CD4-positive, alpha-beta memory T cell (primary cell): ENCODE measurements around the gene SYT1. TPM values are rescaled to one million over a fixed set of nuclear protein-coding genes. Genes with fewer than 3 reads are reported as not detected.
"Not testable (repeated sequence)": the region's sequence is repeated elsewhere in the genome, so short reads cannot be mapped to it uniquely, and the experiment has no call there.

Experiments used
- CTCF ChIA-PET: fragments of 350-600 bp; sonication (Branson Sonifier 250); formaldehyde crosslinking; loops from one replicate; lab custom pipeline; 2021; ENCODE audit warnings: inconsistent platforms; ENCODE audit not compliant: partially characterized antibody; lab: Charles Lee
- POLR2A ChIA-PET: fragments of 350-600 bp; sonication (Branson Sonifier 250); formaldehyde crosslinking; loops from one replicate; lab custom pipeline; 2021; ENCODE audit not compliant: partially characterized antibody; lab: Charles Lee
- DNase-seq, 5 donors: peaks; one replicate each; pipeline versions ENCODE4 v3.0.0 to v3.0.0-alpha.2; 2020 to 2022; ENCODE audit warnings: mixed read lengths in 1 of 5
- H3K27ac ChIP-seq: one replicate; pipeline ENCODE4 v1.7.0; 2013; ENCODE audit warnings: low read depth, low read length
- H3K27me3 ChIP-seq: 2 replicates; pipeline ENCODE4 v1.7.0; 2013; ENCODE audit warnings: mild to moderate bottlenecking, low read length, moderate library complexity; ENCODE audit not compliant: insufficient read depth
- H3K36me3 ChIP-seq: 2 replicates; pipeline ENCODE4 v1.7.0; 2013; ENCODE audit warnings: mild to moderate bottlenecking, low read length, moderate library complexity; ENCODE audit not compliant: insufficient read depth
- H3K4me1 ChIP-seq: 2 replicates; pipeline ENCODE4 v1.7.0; 2013; ENCODE audit warnings: mild to moderate bottlenecking, low read length, moderate library complexity; ENCODE audit not compliant: insufficient read depth
- H3K4me3 ChIP-seq, 2 donors: one replicate each; pipeline ENCODE4 v1.7.0; 2013; ENCODE audit warnings: low read length in 2 of 2, mild to moderate bottlenecking in 1 of 2
- H3K9me3 ChIP-seq, 2 donors: one replicate each; pipeline ENCODE4 v1.7.0; 2013; ENCODE audit warnings: low read length in 2 of 2, control low read depth in 1 of 2; ENCODE audit not compliant: control insufficient read depth in 1 of 2
- H3K27ac Mint-ChIP-seq, 7 donors: one replicate each; pipeline ENCODE4 v1.8.0; 2020 to 2021; ENCODE audit warnings: mixed read lengths in 7 of 7, mild to moderate bottlenecking in 6 of 7, inconsistent platforms in 3 of 7, moderate library complexity in 3 of 7
- H3K27me3 Mint-ChIP-seq, 2 donors: one replicate each; pipeline ENCODE4 v1.8.0; 2020 to 2021; ENCODE audit warnings: mixed read lengths in 2 of 2
- H3K36me3 Mint-ChIP-seq, 2 donors: one replicate each; pipeline ENCODE4 v1.8.0; 2020 to 2021; ENCODE audit warnings: mixed read lengths in 2 of 2, inconsistent platforms in 1 of 2, mild to moderate bottlenecking in 1 of 2
- H3K4me1 Mint-ChIP-seq, 4 donors: one replicate each; pipeline ENCODE4 v1.8.0; 2020 to 2021; ENCODE audit warnings: mixed read lengths in 4 of 4, mild to moderate bottlenecking in 1 of 4
- H3K4me3 Mint-ChIP-seq, 8 donors: one replicate each; pipeline ENCODE4 v1.8.0; 2020 to 2021; ENCODE audit warnings: mixed read lengths in 8 of 8, mild to moderate bottlenecking in 7 of 8, moderate library complexity in 6 of 8, inconsistent platforms in 3 of 8
- H3K9me3 Mint-ChIP-seq, 8 donors: one replicate each; pipeline ENCODE4 v1.8.0; 2020 to 2021; ENCODE audit warnings: mixed read lengths in 8 of 8, mild to moderate bottlenecking in 5 of 8, inconsistent platforms in 3 of 8, moderate library complexity in 1 of 8
- intact Hi-C: fragments of 100-400 bp; cut with micrococcal nuclease; formaldehyde crosslinking; loops from one replicate; pipeline ENCODE4 v1.15.1; 2023
- polyA plus RNA-seq, 2 donors: library from polyadenylated mRNA; unstranded; fragments of 300-500 nt; fragmentation: Illumina TruSeq; gene quantifications; one replicate each; pipeline ENCODE4 v1.2.3, GENCODE V29; 2021
- total RNA-seq, 2 experiments: library from RNA; stranded (reverse); gene quantifications; one replicate each; pipeline ENCODE4 v1.2.3, GENCODE V29; 2021

SYT1 gene
- total and polyA plus RNA-seq, 4 experiments from 2014 or later, result not detected

GRCh38 chr12:79023784-79024183 lies 159.2 kb downstream of the SYT1 start:
- Histone ChIP-seq H3K4me3 (no peak overlapping the region), H3K27ac (no peak overlapping the region), H3K4me1 (no peaks in the 10 kb centered on the region), H3K36me3 (no peaks in the 10 kb centered on the region), H3K9me3 (no peaks in the 10 kb centered on the region), H3K27me3 (no peaks in the 10 kb centered on the region)
- no peak overlapping the region for H3K4me3 Mint-ChIP-seq
- no peaks in the 10 kb centered on the region for H3K27me3 Mint-ChIP-seq
- H3K27ac Mint-ChIP-seq, result no peak overlapping the region
- H3K36me3 Mint-ChIP-seq, result no peaks in the 10 kb centered on the region
- H3K4me1 Mint-ChIP-seq, result no peaks in the 10 kb centered on the region
- CTCF ChIA-PET, result no interaction called here
- DNase-seq, result no peak
- POLR2A ChIA-PET, result no interaction called here
- H3K9me3 Mint-ChIP-seq, result peaks cover 0 to 9% (median 4%) of the 10 kb centered on the region in 8 donors
- intact Hi-C loops, result no loop called here

- H3K27ac Mint-ChIP-seq, result no peak overlapping the region
- Histone ChIP-seq H3K9me3 (no peaks in the 10 kb centered on the region), H3K27ac (no peak overlapping the region), H3K36me3 (no peaks in the 10 kb centered on the region), H3K4me1 (no peaks in the 10 kb centered on the region), H3K27me3 (no peaks in the 10 kb centered on the region), H3K4me3 (no peak overlapping the region)
- CTCF ChIA-PET, result no interaction called here
- no peak for DNase-seq
- intact Hi-C loops, result no loop called here
- H3K4me1 Mint-ChIP-seq, result no peaks in the 10 kb centered on the region
- no peak overlapping the region for H3K4me3 Mint-ChIP-seq
- peaks cover 0 to 8% (median 2%) of the 10 kb centered on the region in 8 donors for H3K9me3 Mint-ChIP-seq
- H3K27me3 Mint-ChIP-seq, result no peaks in the 10 kb centered on the region
- no peaks in the 10 kb centered on the region for H3K36me3 Mint-ChIP-seq
- POLR2A ChIA-PET, result no interaction called here
These were observed 169.2 kb downstream of the SYT1 start for GRCh38 chr12:79033788-79034187.

- intact Hi-C loops, H3K4me3 Mint-ChIP-seq, H3K36me3 ChIP-seq, H3K27me3 ChIP-seq, H3K27ac ChIP-seq, H3K9me3 Mint-ChIP-seq, H3K36me3 Mint-ChIP-seq, H3K4me3 ChIP-seq, H3K27me3 Mint-ChIP-seq, H3K4me1 ChIP-seq, H3K9me3 ChIP-seq, H3K4me1 Mint-ChIP-seq, POLR2A ChIA-PET, CTCF ChIA-PET, DNase-seq, H3K27ac Mint-ChIP-seq: not testable (repeated sequence)
These were observed 180.2 kb downstream of the SYT1 start for GRCh38 chr12:79044748-79045147.

GRCh38 chr12:79045149-79045703 lies 180.7 kb downstream of the SYT1 start:
- H3K9me3 ChIP-seq, H3K4me3 Mint-ChIP-seq, H3K36me3 Mint-ChIP-seq, POLR2A ChIA-PET, intact Hi-C loops, H3K9me3 Mint-ChIP-seq, H3K27me3 Mint-ChIP-seq, DNase-seq, H3K27me3 ChIP-seq, H3K27ac ChIP-seq, H3K27ac Mint-ChIP-seq, H3K4me3 ChIP-seq, H3K4me1 Mint-ChIP-seq, H3K36me3 ChIP-seq, CTCF ChIA-PET, H3K4me1 ChIP-seq: not testable (repeated sequence)

- CTCF ChIA-PET, result no interaction called here
- H3K27ac Mint-ChIP-seq, result no peak overlapping the region
- Histone ChIP-seq H3K9me3 (no peaks in the 10 kb centered on the region), H3K27me3 (no peaks in the 10 kb centered on the region), H3K36me3 (no peaks in the 10 kb centered on the region), H3K4me1 (no peaks in the 10 kb centered on the region), H3K27ac (no peak overlapping the region), H3K4me3 (no peak overlapping the region)
- peaks cover 0 to 7% (median 1%) of the 10 kb centered on the region in 8 donors for H3K9me3 Mint-ChIP-seq
- H3K27me3 Mint-ChIP-seq, result no peaks in the 10 kb centered on the region
- POLR2A ChIA-PET, result no interaction called here
- no peaks in the 10 kb centered on the region for H3K4me1 Mint-ChIP-seq
- intact Hi-C loops, result no loop called here
- no peaks in the 10 kb centered on the region for H3K36me3 Mint-ChIP-seq
- no peak overlapping the region for H3K4me3 Mint-ChIP-seq
- DNase-seq, result no peak
These were observed 181.4 kb downstream of the SYT1 start for GRCh38 chr12:79046021-79046420.

GRCh38 chr12:79048962-79049361 lies 184.4 kb downstream of the SYT1 start:
- intact Hi-C loops, result no loop called here
- H3K27ac Mint-ChIP-seq, result no peak overlapping the region
- H3K27me3 ChIP-seq, result no peaks in the 10 kb centered on the region
- ChIA-PET CTCF (no interaction called here), POLR2A (no interaction called here)
- H3K9me3 ChIP-seq, result no peaks in the 10 kb centered on the region
- no peaks in the 10 kb centered on the region for H3K36me3 Mint-ChIP-seq
- H3K4me3 ChIP-seq, result no peak overlapping the region
- no peaks in the 10 kb centered on the region for H3K4me1 ChIP-seq
- no peak overlapping the region for H3K4me3 Mint-ChIP-seq
- H3K27ac ChIP-seq, result no peak overlapping the region
- H3K9me3 Mint-ChIP-seq, result peaks cover 0 to 7% (median 1%) of the 10 kb centered on the region in 8 donors
- H3K36me3 ChIP-seq, result no peaks in the 10 kb centered on the region
- H3K27me3 Mint-ChIP-seq, result no peaks in the 10 kb centered on the region
- no peak for DNase-seq
- H3K4me1 Mint-ChIP-seq, result no peaks in the 10 kb centered on the region

GRCh38 chr12:79053394-79053793 lies 188.8 kb downstream of the SYT1 start:
- POLR2A ChIA-PET, result no interaction called here
- no peak overlapping the region for H3K4me3 Mint-ChIP-seq

More at GRCh38 chr12:79053394-79053793, 188.8 kb downstream of the SYT1 start:
- no peak overlapping the region for H3K27ac ChIP-seq
- intact Hi-C loops, result no loop called here
- Mint-ChIP-seq H3K27me3 (no peaks in the 10 kb centered on the region), H3K27ac (no peak overlapping the region), H3K9me3 (peaks cover 0 to 3% (median 0%) of the 10 kb centered on the region in 8 donors), H3K4me1 (no peaks in the 10 kb centered on the region), H3K36me3 (no peaks in the 10 kb centered on the region)
- H3K9me3 ChIP-seq, result no peaks in the 10 kb centered on the region
- H3K4me1 ChIP-seq, result no peaks in the 10 kb centered on the region
- CTCF ChIA-PET, result no interaction called here
- H3K27me3 ChIP-seq, result no peaks in the 10 kb centered on the region
- H3K4me3 ChIP-seq, result no peak overlapping the region
- H3K36me3 ChIP-seq, result no peaks in the 10 kb centered on the region
- no peak for DNase-seq
